ENCODE measurements around the gene EEF2K.

GRCh38 chr16:22195445-22195694 is 10.7 kb upstream of the EEF2K start:
- TF ChIP-seq CTCF (IDR thresholded peaks at IDR 0.05) (no peak), POLR2A (IDR thresholded peaks at IDR 0.05) (no peak)
